Epithelial cell of proximal tubule (primary cell): ENCODE data around the gene KSR2. TPM values are rescaled to one million over a fixed set of nuclear protein-coding genes. Genes with fewer than 3 reads are reported as not detected.

Experiments
- DNase-seq: peaks from one replicate; pipeline ENCODE4 v3.0.0-alpha.2; 2011; ENCODE audit warnings: low read depth
- H3K4me3 ChIP-seq: 2 replicates; pipeline ENCODE4 v1.5.1; 2011; ENCODE audit warnings: low read depth, mild to moderate bottlenecking, low read length
- total RNA-seq: library from RNA; depleted of rRNA; stranded (reverse); fragments of >200 nt; gene quantifications from 2 replicates; pipeline ENCODE4 v1.2.3, GENCODE V29; 2015
- TF ChIP-seq, protein P1 (sequence below): conservative IDR thresholded peaks from 2 replicates; pipeline ENCODE4 v1.5.1; 2012; ENCODE audit warnings: low read depth, mild to moderate bottlenecking, low read length

Gene KSR2
- total RNA-seq, 1 donor from 2014 or later: 0.29 TPM

DNA sequence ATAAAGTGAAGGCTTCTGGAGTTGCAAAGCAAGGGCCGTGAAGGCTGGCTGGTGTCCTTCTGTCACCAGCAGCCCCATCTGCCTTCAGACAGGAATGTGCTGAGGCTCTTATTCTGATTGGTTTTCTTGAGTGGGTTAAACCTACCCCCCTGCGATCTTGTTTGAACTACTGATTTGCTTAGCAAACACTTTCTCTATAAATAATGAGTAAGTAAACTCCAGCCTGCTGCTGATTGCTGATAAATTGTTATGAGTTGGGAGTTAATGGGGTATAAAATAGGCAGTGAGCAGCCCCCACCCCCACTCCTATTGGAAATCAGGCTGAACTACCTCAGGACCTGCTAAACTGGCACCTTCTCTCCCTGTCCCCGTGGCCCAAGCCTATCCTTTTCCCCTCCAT, 461.2 kb downstream of the KSR2 start:
- no peak for DNase-seq
- H3K4me3 ChIP-seq: no peak overlapping the region
- TF ChIP-seq, protein P1, sequence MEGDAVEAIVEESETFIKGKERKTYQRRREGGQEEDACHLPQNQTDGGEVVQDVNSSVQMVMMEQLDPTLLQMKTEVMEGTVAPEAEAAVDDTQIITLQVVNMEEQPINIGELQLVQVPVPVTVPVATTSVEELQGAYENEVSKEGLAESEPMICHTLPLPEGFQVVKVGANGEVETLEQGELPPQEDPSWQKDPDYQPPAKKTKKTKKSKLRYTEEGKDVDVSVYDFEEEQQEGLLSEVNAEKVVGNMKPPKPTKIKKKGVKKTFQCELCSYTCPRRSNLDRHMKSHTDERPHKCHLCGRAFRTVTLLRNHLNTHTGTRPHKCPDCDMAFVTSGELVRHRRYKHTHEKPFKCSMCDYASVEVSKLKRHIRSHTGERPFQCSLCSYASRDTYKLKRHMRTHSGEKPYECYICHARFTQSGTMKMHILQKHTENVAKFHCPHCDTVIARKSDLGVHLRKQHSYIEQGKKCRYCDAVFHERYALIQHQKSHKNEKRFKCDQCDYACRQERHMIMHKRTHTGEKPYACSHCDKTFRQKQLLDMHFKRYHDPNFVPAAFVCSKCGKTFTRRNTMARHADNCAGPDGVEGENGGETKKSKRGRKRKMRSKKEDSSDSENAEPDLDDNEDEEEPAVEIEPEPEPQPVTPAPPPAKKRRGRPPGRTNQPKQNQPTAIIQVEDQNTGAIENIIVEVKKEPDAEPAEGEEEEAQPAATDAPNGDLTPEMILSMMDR: no peak

DNA sequence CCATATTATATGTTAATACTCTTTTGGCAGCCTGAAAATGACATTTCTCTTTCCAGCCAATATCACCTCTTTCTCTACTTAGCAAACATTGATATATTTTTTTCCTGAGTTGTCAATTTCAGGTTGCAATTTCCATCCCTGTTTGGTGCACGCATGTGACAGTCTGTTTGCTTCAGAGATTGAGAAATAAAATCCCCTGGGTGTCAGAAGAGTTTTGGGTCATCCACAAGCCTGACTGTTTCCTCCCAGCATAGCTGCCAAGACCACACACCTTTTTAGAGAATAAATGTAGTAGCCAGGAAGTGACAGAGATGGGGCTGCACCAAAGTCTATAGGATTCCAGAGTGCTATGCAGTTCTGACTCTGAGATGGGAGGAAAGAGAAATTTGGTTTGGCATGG, 462.5 kb downstream of the KSR2 start:
- TF ChIP-seq, protein P1: no peak
- H3K4me3 ChIP-seq: no peak overlapping the region
- no peak for DNase-seq

DNA sequence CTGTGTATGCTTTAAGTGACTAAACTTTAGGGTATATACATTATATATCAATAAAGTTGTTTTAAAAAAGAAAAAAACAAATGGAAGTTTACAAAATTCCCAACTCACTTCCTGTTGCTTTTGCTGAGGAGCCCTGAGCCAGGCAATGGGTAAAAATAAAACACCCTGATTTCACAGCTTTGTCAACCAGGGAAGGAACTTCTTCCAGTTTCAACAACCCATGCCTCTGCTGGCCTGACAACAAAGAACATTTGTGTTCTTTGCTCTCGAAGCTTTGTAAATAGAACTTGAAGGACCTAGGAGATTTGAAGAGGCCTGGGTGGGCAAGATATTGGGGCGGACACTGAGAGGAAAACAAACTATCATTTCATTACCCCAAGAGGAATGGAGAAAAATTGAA, 466.2 kb downstream of the KSR2 start:
- TF ChIP-seq, protein P1: no peak
- no peak overlapping the region for H3K4me3 ChIP-seq
- no peak for DNase-seq

DNA sequence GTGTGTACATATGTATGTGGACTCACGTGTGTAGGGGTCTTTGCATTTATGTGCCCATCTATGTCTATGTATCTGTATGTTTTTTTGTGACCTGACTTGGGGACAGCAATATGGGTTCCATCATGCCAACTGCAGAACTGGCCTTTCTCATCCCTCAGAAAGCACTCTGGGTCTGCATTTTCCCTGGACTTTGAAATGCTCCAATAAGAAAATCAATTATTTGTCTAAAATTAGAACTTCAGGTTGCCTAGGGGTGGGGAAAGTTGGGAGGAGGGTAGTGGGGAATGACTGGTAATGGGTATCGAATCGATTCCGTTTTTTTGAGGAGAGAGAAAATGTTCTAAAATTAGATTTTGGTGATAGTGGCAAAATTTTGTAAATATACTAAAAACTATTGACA, 466.6 kb downstream of the KSR2 start:
- TF ChIP-seq, protein P1: no peak
- DNase-seq: no peak
- no peak overlapping the region for H3K4me3 ChIP-seq

DNA sequence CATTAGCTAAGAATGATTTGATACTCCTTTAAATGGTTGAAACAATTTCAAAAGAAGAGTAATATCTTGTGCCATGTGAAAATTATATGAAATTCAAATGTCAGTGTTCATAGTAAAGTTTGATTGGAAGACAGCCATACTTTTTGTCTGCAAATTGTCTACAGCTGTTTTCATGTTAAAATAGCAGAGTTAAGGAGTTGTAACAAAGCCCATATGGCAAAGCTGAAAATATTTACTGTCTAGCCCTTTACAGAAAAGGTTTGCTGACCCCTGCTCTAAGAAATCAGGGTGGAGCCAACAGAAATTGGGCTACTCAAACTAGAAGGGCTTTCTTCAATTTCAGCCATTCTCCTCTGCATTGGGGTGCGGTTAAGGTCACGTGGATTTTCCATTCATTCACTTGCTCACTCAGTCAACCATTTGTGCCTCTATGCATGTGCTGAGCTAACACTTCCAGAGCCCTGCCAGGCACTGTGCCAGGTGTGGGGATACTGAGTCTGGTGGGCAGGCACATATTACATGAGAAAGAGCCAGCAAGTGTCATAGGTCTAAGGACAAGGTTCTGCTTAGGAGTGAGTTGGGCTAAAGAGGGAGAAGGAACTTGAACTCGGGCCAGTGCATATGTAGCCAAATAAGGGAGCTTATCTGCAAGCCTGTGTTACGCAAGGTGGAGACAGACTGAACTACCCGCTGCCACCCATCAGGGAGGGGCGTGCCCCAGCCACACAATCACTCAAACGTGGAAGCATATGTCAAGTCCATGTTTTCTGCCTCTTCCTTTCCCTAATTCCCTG, 467.5 kb downstream of the KSR2 start:
- TF ChIP-seq, protein P1: no peak
- no peak overlapping the region for H3K4me3 ChIP-seq
- no peak for DNase-seq

DNA sequence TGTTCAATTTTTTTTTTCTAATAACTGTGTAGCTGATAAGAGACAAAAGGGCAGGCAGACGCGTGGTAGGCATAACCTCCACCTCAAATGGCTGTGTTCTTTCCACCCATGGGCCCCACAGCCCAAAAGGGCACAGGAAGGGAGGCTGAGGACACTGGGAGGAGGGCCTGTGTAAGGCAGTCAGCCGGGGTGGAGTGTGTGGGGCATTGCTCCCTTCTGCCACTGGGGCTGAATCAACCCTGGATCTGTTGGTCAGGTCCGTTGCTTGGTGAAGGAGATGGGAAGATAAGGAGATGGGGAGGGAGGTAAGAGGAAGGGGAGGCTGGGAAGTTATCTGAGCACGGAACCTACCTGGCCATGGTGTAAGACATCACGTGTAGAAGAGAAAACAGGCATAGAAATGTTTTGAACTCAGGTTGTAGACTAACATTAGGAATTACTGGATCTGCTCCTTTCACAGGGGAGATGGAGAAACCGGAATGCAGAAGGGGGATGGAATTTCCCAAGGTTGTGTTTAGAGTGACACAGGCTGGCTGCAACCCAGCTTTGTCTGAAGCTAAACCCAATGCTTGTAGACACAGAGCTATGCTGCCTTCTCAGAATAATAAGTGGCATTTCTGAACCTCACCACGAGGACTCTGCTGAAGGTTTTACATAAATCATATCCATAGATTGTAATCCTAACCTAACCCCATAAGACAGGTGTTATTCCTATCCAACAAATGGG, 468.9 kb downstream of the KSR2 start:
- TF ChIP-seq, protein P1: no peak
- no peak for DNase-seq
- H3K4me3 ChIP-seq: no peak overlapping the region

DNA sequence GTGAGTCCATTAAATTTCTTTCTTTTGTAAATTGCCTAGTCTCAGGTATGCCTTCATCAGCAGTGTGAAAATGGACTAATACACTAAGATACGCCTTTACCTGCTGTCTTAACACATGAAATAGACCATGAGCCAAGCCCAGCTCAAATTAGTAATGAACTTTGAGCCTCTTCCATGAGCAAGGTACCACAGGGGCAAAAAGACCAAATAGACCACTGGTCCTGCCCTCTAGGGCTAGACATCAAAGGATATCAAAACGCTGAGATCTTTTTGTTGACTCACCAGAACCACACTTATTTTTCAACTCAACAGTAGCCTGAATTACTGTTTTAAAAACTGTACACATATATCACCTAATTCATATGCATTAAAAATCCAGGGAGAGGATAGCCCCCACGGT, 469.9 kb downstream of the KSR2 start:
- TF ChIP-seq, protein P1: no peak
- H3K4me3 ChIP-seq: no peak overlapping the region
- no peak for DNase-seq
